ENCODE results near the gene CNTN5. TPM values are rescaled to one million over a fixed set of nuclear protein-coding genes. Genes with fewer than 3 reads are reported as not detected.

Gene CNTN5
- total RNA-seq, 1 experiment from 2014 or later, result not detected

DNA sequence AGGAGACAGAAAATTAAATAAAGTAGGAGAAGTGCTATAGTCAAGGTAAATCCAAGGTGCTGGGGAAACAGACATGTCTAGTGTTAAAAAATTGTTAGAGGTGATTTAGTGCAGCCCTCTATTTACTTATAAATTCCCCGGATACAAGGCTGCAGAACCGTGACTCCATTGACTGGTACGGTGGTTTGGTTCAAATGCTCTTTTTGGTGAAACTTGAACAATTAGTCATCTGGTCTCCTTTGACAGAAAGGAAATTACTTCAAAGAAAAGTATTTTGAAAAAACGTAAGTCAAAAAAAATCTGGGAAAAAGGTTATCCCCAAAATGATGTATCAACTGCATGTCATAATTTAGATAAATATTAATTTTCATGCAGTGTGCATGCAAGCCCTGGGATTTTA, 399.2 kb downstream of the CNTN5 start:
- DNase-seq (ENCODE audit: low read depth, low spot score), result no peak
- in situ Hi-C loops (cut with HindIII; ENCODE audit: low pct_unique_long_range_greater_than_20kb, low sequenced_read_pairs), result no loop called here

- DNase-seq (ENCODE audit: low read depth, low spot score), result no peak
- in situ Hi-C loops (cut with HindIII; ENCODE audit: low pct_unique_long_range_greater_than_20kb, low sequenced_read_pairs), result no loop called here
Observed at GRCh38 chr11:99422581-99423427, 402.1 kb downstream of the CNTN5 start.

- in situ Hi-C loops (cut with HindIII; ENCODE audit: low pct_unique_long_range_greater_than_20kb, low sequenced_read_pairs), result no loop called here
- DNase-seq (ENCODE audit: low read depth, low spot score), result no peak
Observed at GRCh38 chr11:99423428-99423983, 402.8 kb downstream of the CNTN5 start.

DNA sequence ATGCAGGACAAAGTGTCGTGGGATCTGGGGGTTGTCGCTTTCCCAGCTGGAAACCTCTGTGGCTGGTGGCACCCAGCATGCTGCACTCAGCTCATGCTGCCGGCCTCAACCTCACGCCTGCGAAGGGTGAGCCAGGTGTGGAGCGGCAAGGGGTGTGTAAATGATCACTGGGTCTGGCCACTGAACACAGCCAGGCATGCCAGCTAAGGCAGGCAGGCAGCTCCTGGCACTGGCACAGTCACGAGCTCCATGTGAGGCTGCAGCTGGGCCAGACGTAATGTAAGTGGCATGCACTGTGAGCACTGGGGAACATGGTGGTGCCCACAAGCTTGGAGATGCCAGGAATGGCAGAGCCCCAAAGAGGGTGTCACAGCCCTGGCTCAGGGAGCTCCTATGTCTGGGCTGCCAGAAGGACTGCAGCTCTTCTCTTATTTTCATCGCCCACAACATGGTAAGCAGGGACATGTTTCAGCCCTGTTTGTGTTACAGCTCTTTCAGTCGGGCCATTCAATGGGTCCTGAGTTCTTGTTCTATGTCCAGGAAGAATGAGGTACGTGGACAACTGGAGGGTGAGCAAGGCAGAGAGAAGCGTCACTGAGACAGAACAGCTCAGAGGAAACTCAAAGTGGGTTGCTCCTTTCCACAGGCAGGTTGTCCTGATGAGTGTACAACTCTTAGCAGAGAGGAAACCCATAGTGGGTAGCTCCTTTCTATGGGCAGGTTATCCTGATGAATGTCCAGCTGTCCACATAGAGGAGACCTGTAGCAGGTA, 403.8 kb downstream of the CNTN5 start:
- DNase-seq (ENCODE audit: low read depth, low spot score), result no peak
- in situ Hi-C loops (cut with HindIII; ENCODE audit: low pct_unique_long_range_greater_than_20kb, low sequenced_read_pairs), result no loop called here

- no peak for DNase-seq (ENCODE audit: low read depth, low spot score)
- in situ Hi-C loops (cut with HindIII; ENCODE audit: low pct_unique_long_range_greater_than_20kb, low sequenced_read_pairs), result no loop called here
Observed at GRCh38 chr11:99425596-99425995, 404.8 kb downstream of the CNTN5 start.

DNA sequence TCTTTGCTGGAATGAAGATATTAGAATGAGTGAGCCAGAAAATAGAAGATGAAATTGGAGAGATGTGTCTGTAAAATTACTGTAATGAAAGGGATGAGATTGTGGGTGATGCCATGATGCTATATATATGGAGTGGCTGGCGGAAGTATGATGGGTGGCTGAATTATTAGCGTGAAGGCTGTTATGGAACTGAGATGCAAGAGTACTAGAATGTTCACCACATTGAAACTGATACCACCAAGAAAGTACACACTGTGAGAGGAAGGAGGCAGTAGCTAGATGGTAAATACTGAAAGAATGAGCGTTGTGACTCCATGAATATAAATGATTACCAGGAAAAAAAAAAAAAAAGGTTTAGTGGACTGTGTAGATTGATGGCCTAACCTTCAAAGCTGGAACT, 411.9 kb downstream of the CNTN5 start:
- DNase-seq (ENCODE audit: low read depth, low spot score), result no peak
- in situ Hi-C loops (cut with HindIII; ENCODE audit: low pct_unique_long_range_greater_than_20kb, low sequenced_read_pairs), result no loop called here

DNA sequence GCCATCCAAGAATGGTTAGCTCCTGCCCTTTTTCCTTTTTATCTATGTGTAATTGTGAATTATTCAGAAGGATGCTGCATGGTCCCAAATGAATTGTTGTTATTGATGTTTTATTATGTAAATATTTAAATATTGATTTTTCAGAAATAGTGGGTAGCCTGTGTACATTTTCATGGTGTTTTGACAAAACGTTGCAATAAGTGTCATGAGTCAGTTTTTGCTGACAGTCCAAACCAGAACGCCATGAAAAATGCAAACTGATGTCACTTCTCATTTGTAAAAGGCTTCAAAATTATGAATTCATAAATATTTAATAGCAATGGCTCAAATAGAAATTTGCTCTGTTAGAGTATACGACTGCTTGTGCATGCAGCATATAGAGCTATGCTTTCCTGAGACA, 422.5 kb downstream of the CNTN5 start:
- in situ Hi-C loops (cut with HindIII; ENCODE audit: low pct_unique_long_range_greater_than_20kb, low sequenced_read_pairs), result no loop called here
- DNase-seq (ENCODE audit: low read depth, low spot score), result no peak

GRCh38 chr11:99446400-99446799, 425.7 kb downstream of the CNTN5 start:
- no peak for DNase-seq (ENCODE audit: low read depth, low spot score)
- in situ Hi-C loops (cut with HindIII; ENCODE audit: low pct_unique_long_range_greater_than_20kb, low sequenced_read_pairs), result no loop called here

DNA sequence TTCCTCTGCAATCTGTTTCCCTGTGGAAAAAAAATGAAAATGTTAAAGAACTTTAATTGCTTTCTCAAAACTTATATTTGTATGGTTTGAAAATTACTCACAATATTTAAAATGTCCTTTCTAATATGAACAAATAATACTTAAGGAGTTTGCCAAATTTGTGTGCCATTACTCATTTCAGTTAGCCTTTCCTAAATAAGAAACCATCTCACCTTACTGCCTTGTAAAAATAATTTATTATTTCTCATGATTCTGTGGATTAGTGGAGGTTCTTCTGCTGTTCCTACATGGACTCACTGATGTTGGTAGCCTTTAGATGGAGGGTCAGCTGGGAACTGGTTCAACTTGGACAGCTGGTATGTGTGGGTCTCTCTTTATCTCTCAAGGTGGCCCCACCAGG, 428.6 kb downstream of the CNTN5 start:
- no peak for DNase-seq (ENCODE audit: low read depth, low spot score)
- in situ Hi-C loops (cut with HindIII; ENCODE audit: low pct_unique_long_range_greater_than_20kb, low sequenced_read_pairs), result no loop called here

DNA sequence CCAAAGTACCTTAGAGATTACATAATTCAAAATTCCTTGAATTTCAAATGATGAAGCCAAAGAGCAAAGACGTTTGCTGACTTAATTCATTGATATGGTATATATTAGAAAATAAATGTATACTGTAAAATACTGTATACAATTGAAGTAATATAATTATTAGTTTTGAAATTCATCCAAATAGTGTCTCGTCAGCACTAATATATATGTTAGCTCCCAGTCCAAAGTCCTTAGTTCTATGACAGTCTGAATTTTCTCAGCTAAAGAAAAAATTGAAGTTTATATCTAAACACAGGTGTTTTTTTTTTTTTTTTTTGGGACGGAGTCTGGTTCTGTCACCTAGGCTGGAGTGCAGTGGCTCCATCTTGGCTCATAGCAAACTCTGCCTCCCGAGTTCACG, 431.3 kb downstream of the CNTN5 start:
- in situ Hi-C loops (cut with HindIII; ENCODE audit: low pct_unique_long_range_greater_than_20kb, low sequenced_read_pairs), result no loop called here
- DNase-seq (ENCODE audit: low read depth, low spot score), result no peak

DNA sequence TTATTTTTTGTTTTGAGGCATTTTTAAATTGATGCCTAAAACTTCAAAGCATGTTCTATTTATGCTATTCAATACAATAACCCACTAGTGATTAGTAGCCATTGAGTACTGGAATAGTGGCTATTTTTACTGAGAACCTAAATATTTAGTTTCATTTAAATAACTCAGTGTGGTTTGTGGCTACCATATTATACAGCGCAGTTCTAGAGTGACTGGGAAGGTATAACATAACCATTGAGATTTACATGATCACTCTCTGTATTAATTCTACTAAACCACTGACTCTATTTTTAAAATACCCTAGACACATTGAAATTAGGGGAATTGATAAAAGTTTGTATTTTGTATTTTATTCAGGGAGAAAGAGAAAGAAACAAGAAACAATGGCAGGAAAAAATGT, 441.2 kb downstream of the CNTN5 start:
- in situ Hi-C loops (cut with HindIII; ENCODE audit: low pct_unique_long_range_greater_than_20kb, low sequenced_read_pairs), result no loop called here
- no peak for DNase-seq (ENCODE audit: low read depth, low spot score)

- no peak for DNase-seq (ENCODE audit: low read depth, low spot score)
- in situ Hi-C loops (cut with HindIII; ENCODE audit: low pct_unique_long_range_greater_than_20kb, low sequenced_read_pairs), result no loop called here
Observed at GRCh38 chr11:99464985-99465384, 444.2 kb downstream of the CNTN5 start.

- no peak for DNase-seq (ENCODE audit: low read depth, low spot score)
- in situ Hi-C loops (cut with HindIII; ENCODE audit: low pct_unique_long_range_greater_than_20kb, low sequenced_read_pairs), result no loop called here
Observed at GRCh38 chr11:99489581-99489980, 468.8 kb downstream of the CNTN5 start.

DNA sequence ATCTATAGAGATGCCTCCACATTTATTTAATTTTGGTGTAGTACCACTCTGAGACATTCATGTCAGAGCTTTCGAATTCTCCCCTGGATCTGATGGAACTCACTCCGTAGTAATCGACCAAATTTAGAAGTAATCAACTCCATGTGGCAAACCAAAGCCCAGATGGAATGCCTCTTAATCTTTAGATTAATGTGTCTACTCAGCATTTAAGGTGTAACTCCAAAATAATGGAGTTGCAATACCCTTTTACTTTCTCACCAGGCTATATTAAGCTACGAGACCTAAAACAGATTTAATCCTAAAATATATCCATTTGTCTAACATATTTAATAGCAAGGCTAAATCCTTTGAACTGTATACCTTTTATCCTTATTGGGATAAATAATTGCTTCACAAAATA, 473.3 kb downstream of the CNTN5 start:
- DNase-seq (ENCODE audit: low read depth, low spot score), result no peak
- in situ Hi-C loops (cut with HindIII; ENCODE audit: low pct_unique_long_range_greater_than_20kb, low sequenced_read_pairs), result no loop called here

- in situ Hi-C loops (cut with HindIII; ENCODE audit: low pct_unique_long_range_greater_than_20kb, low sequenced_read_pairs), result no loop called here
- DNase-seq (ENCODE audit: low read depth, low spot score), result no peak
Observed at GRCh38 chr11:99501655-99502054, 480.9 kb downstream of the CNTN5 start.

GRCh38 chr11:99505316-99505715, 484.6 kb downstream of the CNTN5 start:
- no peak for DNase-seq (ENCODE audit: low read depth, low spot score)
- in situ Hi-C loops (cut with HindIII; ENCODE audit: low pct_unique_long_range_greater_than_20kb, low sequenced_read_pairs), result no loop called here

DNA sequence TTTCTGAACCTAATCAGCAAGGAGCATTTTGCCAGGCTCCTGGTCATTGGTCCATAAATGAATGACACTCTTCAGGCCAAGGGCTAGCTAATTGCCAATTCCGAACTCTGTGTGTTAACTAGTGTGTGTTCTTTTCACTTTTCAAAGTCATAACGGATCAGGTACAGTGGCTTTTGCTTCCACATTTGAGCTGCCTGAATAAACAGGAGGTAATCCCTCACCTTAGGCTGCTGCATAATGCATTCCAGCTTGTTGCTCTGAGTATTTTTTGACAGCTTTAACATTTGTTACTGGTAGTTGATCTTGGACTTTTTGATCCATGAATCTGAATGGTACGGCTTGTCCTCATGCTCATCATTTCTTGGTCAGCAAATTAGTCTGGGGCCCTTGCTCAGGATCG, 485.1 kb downstream of the CNTN5 start:
- in situ Hi-C loops (cut with HindIII; ENCODE audit: low pct_unique_long_range_greater_than_20kb, low sequenced_read_pairs), result no loop called here

GRCh38 chr11:99509863-99510262, 489.1 kb downstream of the CNTN5 start:
- DNase-seq (ENCODE audit: low read depth, low spot score), result no peak
- in situ Hi-C loops (cut with HindIII; ENCODE audit: low pct_unique_long_range_greater_than_20kb, low sequenced_read_pairs), result no loop called here

More for the DNA sequence above, 485.1 kb downstream of the CNTN5 start:
- DNase-seq (ENCODE audit: low read depth, low spot score), result no peak

- DNase-seq (ENCODE audit: low read depth, low spot score), result no peak
- in situ Hi-C loops (cut with HindIII; ENCODE audit: low pct_unique_long_range_greater_than_20kb, low sequenced_read_pairs), result no loop called here
Observed at GRCh38 chr11:99513368-99513767, 492.6 kb downstream of the CNTN5 start.
